ENCODE measurements around the gene TJP3. TPM values are rescaled to one million over a fixed set of nuclear protein-coding genes. Genes with fewer than 3 reads are reported as not detected.

Gene TJP3
- total RNA-seq, 2 donors from 2014 or later: 268 to 296 TPM

GRCh38 chr19:3710265-3710812 lies 2.2 kb downstream of the TJP3 start:
- H3K36me3 ChIP-seq: no peaks in the 10 kb centered on the region
- DNase-seq: peak; percentile 99
- peak overlapping the region; percentile 91 for H3K27ac ChIP-seq

GRCh38 chr19:3712663-3713611 lies 4.8 kb downstream of the TJP3 start:
- Histone ChIP-seq H3K36me3 (no peaks in the 10 kb centered on the region), H3K27me3 (no peaks in the 10 kb centered on the region), H3K4me3 (peak overlapping the region; percentile 2), H3K9ac (ENCODE audit: low read depth in 2 of 2, low read length in 2 of 2) (peak overlapping the region; percentile 44 to 84), H3K4me1 (no peaks in the 10 kb centered on the region), H3K9me3 (no peaks in the 10 kb centered on the region), H3K27ac (peak overlapping the region; percentile 76)
- intact Hi-C loops (cut with DNase I): no loop called here
- peak; percentile 83 for DNase-seq
- no peak for TF ChIP-seq CTCF (IDR thresholded peaks at IDR 0.05)

More at GRCh38 chr19:3710265-3710812, 2.2 kb downstream of the TJP3 start:
- Histone ChIP-seq H3K9ac (ENCODE audit: low read depth in 2 of 2, low read length in 2 of 2) (peak overlapping the region in 1 of 2 donors; percentile 99), H3K9me3 (no peaks in the 10 kb centered on the region), H3K27me3 (no peaks in the 10 kb centered on the region), H3K4me1 (peaks cover 4% of the 10 kb centered on the region), H3K4me3 (peak overlapping the region; percentile 44)
- intact Hi-C loops (cut with DNase I): no loop called here
- TF ChIP-seq CTCF (IDR thresholded peaks at IDR 0.05): no peak

- intact Hi-C loops (cut with DNase I): no loop called here
- H3K9ac ChIP-seq (ENCODE audit: low read depth in 2 of 2, low read length in 2 of 2): no peak overlapping the region
- H3K4me3 ChIP-seq: no peak overlapping the region
- peak; percentile 49 for DNase-seq
- no peaks in the 10 kb centered on the region for H3K9me3 ChIP-seq
- no peaks in the 10 kb centered on the region for H3K27me3 ChIP-seq
- H3K27ac ChIP-seq: no peak overlapping the region
- H3K36me3 ChIP-seq: no peaks in the 10 kb centered on the region
- H3K4me1 ChIP-seq: peaks cover 4% of the 10 kb centered on the region
- no peak for TF ChIP-seq CTCF (IDR thresholded peaks at IDR 0.05)
Measured at GRCh38 chr19:3716147-3716668, 8.0 kb downstream of the TJP3 start.

GRCh38 chr19:3719868-3720267 lies 11.7 kb downstream of the TJP3 start:
- peaks cover 8% of the 10 kb centered on the region for H3K4me1 ChIP-seq
- H3K27ac ChIP-seq: peak overlapping the region; percentile 64

More at GRCh38 chr19:3719868-3720267, 11.7 kb downstream of the TJP3 start:
- H3K27me3 ChIP-seq: no peaks in the 10 kb centered on the region
- H3K36me3 ChIP-seq: no peaks in the 10 kb centered on the region
- H3K4me3 ChIP-seq: no peak overlapping the region
- intact Hi-C loops (cut with DNase I): no loop called here
- DNase-seq: no peak
- no peak for TF ChIP-seq CTCF (IDR thresholded peaks at IDR 0.05)
- H3K9ac ChIP-seq (ENCODE audit: low read depth in 2 of 2, low read length in 2 of 2): peak overlapping the region in 1 of 2 donors; percentile 3
- no peaks in the 10 kb centered on the region for H3K9me3 ChIP-seq

Measured in colonic mucosa (tissue), 4 donors.